HCEC 1CT (cell line): Measurements from ENCODE around the gene NOC4L.

Source experiments
- DNase-seq: peaks from one replicate; pipeline ENCODE4 v3.0.0-alpha.2; 2017

NOC4L gene

DNA sequence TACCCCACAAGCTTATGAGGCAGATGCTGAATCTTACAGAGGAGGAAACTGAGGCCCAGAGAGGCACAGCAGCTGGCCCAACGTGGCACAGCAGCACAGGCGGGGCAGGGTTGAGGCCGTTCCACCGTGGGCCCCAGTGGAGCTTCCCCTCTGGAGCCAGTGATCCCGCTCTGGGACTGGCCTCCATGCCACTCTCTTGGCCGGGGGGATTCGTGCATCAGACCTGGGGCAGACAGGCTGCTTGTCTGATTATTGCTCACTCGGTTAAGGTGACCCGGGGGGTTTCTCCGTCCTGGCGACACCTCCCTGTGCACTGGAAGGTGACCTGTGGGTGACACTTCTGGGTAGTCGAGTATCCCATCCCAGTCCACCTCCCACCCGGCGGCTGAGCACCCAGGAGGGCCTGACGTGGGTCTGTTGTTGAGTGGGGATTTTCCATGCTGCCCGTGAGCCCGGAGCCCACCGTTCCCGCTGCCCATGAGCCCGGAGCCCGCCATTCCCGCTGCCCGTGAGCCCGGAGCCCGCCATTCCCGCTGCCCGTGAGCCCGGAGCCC lies 27.8 kb downstream of the NOC4L start:
- DNase-seq, result no peak

- DNase-seq, result no peak
Measured at GRCh38 chr12:132172619-132173018, 28.4 kb downstream of the NOC4L start.

DNA sequence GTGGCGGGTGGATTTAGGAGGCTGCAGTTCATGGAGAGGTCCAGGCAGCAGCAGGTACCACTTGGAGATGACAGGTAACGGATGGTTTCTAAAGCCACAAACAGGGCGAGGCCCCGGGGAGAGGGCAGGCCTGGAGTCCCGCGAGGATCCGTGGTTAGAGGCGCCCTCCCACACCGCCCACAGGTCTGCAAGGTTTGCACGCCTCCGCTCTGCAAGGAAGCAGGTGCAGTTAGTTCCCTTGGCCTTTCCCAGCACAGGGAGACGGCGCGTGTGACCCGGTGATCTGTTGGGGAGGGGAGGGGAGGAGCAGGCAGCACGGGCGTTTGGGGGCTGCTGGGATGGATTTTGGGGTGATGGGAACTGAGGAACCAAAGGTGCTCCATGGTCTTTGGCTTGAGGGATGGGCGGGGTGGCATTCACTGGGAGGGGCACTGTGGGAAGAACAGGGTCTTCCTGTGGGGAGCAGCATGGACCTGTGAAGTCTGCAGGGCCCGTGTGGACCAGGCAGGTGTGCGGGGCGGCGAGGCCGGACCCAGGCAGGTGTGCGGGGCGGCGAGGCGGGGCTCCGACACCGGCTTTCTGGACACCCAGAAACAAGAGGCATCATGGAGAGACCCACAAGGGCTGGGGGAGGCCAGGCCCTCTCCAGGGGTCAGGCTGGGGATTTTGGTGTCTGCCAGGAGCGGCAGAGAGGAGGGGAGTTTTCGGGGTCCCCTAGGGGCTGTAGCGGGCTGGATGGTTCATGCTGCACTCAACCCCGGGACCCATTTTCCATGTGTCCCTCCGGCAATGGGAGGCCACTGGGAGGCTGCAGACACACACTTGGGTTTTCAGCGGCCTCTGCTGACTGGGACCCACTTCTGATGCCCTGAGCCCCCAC lies 29.1 kb downstream of the NOC4L start:
- no peak for DNase-seq

DNA sequence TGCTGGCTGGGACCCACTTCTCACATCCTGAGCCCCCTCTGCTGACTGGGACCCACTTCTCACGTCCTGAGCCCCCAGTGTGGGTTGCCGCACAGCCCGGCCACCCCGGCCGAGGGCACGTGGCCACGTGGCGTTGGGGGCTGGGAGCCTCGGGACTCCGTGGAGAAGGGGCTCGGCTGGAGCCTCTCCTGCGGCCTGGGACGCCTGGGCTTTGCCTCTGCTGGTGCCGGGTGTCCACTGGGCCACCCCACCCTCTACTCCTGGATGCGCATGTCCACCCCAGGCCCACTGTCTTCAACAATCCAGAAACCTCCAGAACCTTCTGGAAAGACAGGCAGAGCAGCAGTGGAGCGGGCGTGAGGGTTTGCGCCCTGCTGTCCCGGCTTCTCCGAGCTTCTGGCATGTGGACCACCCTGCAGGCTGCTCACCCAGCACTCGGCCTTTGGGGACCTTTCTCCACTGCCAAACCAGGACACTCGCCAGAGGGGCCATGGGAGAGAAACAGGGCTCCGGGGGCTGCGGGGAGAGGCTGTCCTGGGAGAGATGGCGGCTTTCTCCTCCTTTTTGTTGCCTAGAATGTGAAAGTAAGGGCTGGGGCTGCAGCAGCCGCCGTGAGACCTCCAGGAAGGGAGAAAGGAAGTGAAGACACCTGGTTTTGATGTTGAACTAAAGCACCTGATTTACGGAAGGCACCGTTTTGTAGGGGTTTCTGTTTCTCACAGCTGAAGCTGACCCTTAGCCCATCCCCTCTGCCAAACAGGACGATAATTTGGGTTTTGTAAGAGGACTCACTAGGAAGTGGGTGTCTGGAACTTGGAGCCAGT lies 30.0 kb downstream of the NOC4L start:
- DNase-seq, result no peak

DNA sequence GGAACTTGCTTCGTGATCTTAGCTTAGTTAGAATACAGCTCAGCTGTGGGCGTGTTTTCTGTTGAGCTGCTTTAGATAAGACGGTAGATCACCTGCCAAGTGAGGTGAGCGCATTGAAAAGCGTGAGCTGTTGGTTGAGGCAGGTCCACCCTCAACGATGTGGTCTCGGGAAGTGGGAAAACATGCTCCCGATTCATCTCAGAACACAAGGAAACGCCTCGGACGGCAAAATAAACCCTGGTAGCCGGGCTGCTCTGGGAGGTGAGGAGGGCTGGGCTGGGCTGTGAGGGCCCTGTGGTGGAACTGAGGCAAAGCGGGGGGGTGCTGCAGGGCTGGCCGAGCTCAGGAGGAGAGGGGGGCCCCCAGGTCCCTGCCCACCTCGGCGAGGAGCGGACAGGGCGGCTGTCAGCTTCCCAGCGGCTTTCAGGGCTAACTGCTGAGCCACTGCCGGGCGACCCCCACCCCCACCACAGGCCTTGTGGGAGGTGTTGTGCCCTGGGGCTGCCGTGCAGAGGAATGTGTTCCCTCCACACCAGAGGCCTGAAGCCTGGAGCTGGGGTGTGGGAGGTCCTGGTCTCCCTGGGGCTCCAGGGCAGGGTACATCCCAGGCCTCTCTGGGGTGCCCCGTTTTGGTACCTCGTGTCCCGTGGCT lies 30.7 kb downstream of the NOC4L start:
- no peak for DNase-seq

- DNase-seq, result no peak
Measured at GRCh38 chr12:132175496-132176384, 31.5 kb downstream of the NOC4L start.

DNA sequence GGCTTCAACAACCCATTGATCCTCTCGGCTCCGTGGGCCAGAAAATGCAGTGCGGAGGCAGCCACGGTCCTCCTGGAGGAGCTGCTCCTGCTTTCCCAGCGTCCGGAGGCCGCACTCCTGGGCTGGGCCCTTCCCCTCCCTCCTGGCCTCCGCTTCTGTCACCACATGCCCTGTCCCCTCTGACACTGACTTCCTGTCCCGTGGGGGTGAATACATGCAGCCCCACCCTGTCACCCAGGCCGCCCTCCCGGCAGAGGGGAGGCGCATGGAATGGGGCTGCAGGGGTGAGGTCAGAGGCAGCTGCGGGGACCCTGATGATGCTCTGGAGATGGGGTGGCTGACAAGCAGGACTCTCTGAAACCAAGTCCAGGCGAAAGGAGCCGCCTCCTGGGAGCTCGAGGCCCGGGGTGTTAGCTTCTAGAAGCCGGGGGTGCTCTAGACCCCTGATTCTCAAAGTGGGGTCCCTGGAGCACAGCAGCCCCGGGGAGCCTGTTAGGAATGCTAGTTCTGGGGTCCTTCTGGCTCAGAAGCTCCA lies 32.2 kb downstream of the NOC4L start:
- no peak for DNase-seq

GRCh38 chr12:132176920-132177551 lies 32.8 kb downstream of the NOC4L start:
- no peak for DNase-seq

DNA sequence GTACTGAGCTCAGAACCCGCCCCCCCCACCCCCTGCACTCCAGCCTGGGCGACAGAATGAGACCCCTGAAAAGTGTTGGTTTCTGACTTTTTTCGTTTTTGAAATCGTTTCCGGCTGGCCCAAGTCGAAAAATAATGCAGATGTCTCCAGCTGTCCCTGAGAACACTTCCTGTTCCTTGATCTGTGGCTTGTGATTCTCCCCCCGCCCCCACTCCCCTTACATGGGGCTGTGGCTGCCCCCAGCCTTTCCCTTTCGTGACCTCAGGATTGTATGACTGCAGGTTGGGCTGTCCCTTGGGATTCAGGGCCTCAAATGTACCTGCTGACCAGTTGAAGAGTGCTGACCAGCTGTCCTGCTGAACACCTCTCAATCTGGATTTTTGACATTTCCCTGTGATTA lies 34.1 kb downstream of the NOC4L start:
- no peak for DNase-seq

DNA sequence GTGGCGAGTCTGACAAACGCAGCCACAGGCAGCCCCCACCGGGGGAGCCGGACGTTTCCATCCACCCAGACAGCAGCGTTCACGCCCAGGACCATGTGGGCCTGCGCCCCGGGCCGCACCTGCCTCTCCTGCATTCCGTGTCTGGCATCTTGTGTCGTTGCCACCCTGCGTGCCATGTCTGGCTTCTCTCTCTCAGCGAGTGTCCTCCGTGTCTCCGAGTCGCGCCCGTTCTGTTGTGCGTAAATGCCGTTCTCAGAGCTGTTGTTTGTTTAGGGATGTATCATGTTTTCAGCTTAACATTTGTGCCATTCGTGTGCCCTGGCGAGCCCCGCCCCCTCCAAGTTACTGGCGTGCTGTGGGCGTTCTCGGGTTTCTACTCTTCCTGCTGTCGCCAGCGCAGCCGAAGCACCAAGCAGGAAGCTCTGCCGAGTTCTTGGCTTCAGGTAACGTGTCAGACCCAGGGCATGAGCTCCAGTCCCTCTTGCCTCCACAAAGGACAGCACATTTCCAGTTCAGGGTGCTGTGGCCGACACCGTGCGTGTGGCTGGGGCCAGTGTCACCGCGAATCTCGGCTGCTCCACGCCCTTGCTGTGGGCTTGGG lies 34.6 kb downstream of the NOC4L start:
- no peak for DNase-seq

DNA sequence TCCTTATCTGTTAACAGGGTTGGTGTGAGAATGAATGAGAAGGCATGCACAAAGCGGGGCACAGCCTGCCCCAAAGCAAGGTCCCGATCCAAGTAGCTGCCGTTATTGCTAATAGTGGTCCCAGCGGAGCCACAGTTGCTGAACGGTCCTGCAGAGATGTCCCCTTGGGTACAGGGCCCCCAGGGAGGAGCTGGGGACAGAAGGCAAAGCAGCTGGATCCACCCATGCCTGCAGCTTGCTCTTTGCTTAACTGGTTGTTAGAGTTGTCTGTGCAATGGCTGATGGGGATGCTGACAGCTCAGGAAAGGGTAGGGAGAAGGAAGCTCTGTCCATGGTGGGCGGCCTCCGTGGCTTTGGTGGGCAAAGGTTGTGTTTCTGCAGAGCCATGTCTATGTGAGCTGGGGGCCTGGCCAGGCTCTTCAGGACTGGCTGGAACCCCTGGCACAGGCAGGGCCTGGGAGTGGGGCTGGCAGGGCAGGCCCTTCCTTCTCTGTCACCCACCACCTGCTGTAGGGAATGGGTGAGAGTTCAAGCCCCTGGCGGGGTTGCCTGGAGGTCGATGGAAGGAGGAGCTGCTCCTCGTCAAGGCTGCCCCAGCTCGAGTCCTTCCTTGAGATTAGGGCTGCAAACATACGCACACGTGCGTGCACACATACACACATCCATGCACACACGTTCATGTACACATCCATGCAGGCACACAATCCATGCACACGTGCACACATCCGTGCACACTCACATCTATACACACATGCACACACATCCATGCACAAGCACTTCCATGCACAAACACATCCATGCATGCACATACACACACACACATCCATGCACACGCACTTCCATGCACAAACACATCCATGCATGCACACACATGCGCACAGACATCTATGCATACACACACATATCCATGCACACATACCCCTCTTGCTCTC lies 35.4 kb downstream of the NOC4L start:
- no peak for DNase-seq

DNA sequence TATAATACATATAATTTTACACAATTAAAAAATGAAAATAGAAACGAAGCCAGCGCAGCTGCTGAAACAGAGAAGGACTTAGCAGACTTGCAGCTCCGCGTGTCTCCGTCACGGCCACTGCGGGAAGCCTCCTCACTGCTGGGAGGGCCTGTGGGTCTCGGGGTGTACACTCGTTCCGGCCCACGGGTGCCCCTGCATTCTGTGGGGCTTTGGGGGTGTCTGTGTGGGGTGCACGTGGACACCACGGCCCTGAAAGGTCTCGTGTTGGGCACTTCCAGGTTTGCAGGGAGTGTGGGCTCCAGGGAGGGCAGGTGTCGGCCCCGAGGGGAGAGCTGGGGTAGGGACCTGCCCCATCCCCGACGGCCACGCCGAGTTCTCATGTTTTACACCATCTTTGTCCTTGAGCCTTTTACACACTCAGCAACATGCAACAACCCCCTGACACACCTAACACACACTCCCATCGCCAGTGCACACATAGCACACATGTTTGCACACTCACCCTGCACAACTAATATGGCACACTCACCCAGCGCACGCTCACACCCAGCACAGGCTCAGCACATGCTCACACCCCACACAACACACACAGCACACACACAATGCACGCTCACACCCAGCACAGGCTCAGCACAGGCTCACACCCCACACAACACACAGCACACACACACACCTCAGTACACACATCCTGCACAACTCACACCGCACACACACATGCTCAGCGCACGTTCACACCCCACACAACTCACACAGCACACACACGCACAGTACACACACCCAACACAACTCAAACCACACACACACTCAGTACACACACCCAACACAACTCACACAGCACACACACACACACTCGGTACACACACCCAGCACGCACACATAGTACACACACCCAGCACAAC lies 36.6 kb downstream of the NOC4L start:
- no peak for DNase-seq

DNA sequence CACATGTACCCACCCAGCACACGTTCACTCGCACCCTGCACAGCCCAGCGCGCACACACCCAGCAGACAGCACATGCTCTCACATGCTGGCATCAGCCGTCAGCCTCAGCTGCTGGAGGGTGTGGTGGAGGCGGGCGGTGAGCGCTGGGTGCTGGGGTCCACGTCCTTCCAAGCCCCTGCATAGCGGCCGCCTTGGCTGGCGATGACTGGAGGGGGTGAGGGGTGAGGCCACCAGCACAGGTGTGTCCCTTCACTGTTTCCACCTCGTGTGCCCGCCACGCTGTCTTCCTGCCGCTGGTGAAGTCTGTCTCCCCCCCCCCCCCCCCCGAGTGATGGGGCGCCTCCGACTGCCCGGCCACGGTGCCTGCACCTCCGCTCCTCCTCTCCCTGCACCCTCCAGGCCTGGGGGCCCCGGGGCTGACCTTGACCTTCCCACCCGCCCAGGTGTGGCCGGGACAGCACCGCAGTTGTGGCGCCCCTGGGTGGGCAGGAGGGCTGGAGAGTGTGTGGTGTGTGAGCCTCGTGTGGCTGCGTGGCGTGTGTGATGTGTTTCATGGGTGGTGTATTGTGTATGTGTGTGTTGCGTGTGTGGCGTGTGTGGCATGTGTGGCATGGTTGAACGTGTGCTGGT lies 37.4 kb downstream of the NOC4L start:
- no peak for DNase-seq

DNA sequence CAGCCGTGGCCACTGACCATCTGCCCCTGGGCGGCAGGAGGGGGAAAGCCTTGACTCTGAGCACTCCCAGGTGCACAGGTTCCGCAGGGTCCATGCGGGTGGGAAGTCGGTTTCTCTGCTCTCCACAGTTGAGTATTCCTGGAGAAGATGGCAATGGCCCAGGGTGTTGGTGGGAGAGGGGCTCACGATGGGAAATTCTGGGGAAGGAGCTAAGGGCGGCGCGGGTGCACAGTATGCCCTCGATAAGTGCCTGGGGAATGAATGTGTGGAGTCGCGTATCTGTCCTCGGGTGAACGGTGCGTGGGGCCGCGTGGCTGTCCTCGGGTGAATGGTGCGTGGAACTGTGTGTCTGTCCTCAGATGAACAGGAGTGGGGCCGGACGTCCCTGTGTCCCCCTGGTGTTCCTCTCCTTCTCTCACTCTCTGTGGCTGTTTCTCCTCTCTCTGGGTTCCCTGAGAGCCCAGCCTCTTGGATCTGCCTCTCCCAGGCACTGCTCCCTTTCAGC lies 38.0 kb downstream of the NOC4L start:
- no peak for DNase-seq

DNA sequence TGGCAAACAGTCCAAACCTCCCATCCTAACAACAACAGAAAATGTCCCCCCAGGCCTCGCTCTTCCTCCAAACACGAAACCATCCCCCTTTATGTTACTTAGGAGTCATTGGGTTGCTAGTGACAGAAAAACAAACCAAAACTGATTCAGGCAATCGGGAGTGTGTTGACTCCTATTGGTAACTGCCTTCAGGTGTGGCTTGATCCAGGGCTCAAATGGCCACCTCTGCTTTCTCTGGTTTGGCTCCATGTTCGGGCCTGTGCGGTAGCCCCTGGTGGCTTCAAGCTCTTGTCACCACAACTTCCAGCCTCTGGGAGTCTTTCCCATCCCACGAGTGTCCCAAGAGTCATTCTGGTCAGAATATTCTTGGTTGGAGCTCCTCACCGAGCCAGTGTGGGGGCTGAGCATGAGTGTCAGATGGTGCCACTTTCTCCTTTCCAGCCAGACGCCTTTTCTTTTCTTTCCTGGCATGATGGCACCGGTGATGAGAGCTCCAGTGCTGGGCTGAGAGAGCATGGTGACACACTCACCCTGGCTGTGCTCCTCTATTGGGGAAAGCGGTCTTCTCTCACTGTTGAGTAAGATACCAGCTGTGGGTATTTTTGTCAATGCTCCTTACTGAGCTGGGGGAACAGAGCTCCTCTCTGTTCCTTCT lies 38.6 kb downstream of the NOC4L start:
- no peak for DNase-seq

DNA sequence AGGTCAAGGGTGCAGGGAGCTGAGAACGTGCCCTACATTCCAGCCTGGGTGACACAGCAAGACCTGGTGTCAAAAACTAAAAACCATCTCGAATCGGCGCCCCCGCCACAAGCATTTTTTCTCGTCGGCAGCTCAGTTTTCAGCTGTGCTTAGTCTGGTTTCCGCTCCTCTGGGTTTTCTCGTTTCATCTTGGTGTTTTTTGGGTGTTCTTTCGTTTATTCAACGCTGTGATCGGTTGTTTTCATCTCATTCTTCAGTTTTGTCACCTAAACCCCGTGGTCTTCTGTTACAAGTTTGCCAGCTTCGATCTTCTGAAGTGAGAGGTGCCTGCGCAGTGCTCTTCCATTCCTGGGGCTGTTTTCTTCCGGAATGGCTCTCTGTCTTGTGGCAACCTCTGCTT lies 41.4 kb downstream of the NOC4L start:
- DNase-seq, result no peak

GRCh38 chr12:132186208-132186856 lies 42.1 kb downstream of the NOC4L start:
- DNase-seq, result no peak
